GM19328 (cell line): ENCODE data around the gene TNP1.

Experiments
- ATAC-seq: cut with Tn5 transposase; IDR thresholded peaks from one replicate; pipeline ENCODE4 v1.9.1; 2021; ENCODE audit warnings: mild to moderate bottlenecking, moderate library complexity; ENCODE audit not compliant: unreplicated experiment

The TNP1 gene

GRCh38 chr2:216859944-216860343 is at the start of gene TNP1:
TSS of gene TNP1 (minus strand) at chr2:216860064. CDS start at chr2:216860034, 30 bp downstream.
- no peak for ATAC-seq

- no peak for ATAC-seq
Measured at GRCh38 chr2:216908300-216908699, 48.4 kb upstream of the TNP1 start.

GRCh38 chr2:216905649-216906329 is 45.9 kb upstream of the TNP1 start:
- no peak for ATAC-seq

- no peak for ATAC-seq
Measured at GRCh38 chr2:216904974-216905373, 45.1 kb upstream of the TNP1 start.

GRCh38 chr2:216904554-216904953 is 44.7 kb upstream of the TNP1 start:
- ATAC-seq = no peak

GRCh38 chr2:216903470-216903869 is 43.6 kb upstream of the TNP1 start:
- no peak for ATAC-seq

- no peak for ATAC-seq
Measured at GRCh38 chr2:216901273-216901672, 41.4 kb upstream of the TNP1 start.

- ATAC-seq = no peak
Measured at GRCh38 chr2:216900406-216900805, 40.5 kb upstream of the TNP1 start.

GRCh38 chr2:216897561-216898203 is 37.8 kb upstream of the TNP1 start:
- no peak for ATAC-seq

GRCh38 chr2:216890138-216890537 is 30.3 kb upstream of the TNP1 start:
- ATAC-seq = no peak

- no peak for ATAC-seq
Measured at GRCh38 chr2:216888887-216889622, 29.2 kb upstream of the TNP1 start.

GRCh38 chr2:216888081-216888480 is 28.2 kb upstream of the TNP1 start:
- ATAC-seq = no peak

- no peak for ATAC-seq
Measured at GRCh38 chr2:216887138-216887537, 27.3 kb upstream of the TNP1 start.

- no peak for ATAC-seq
Measured at GRCh38 chr2:216885117-216885553, 25.3 kb upstream of the TNP1 start.

GRCh38 chr2:216884347-216884746 is 24.5 kb upstream of the TNP1 start:
- no peak for ATAC-seq

- no peak for ATAC-seq
Measured at GRCh38 chr2:216882876-216883275, 23.0 kb upstream of the TNP1 start.

- no peak for ATAC-seq
Measured at GRCh38 chr2:216881411-216881810, 21.5 kb upstream of the TNP1 start.

GRCh38 chr2:216880509-216881184 is 20.8 kb upstream of the TNP1 start:
- no peak for ATAC-seq

- no peak for ATAC-seq
Measured at GRCh38 chr2:216879727-216880508, 20.1 kb upstream of the TNP1 start.

GRCh38 chr2:216878072-216878471 is 18.2 kb upstream of the TNP1 start:
- no peak for ATAC-seq

GRCh38 chr2:216877085-216877484 is 17.2 kb upstream of the TNP1 start:
- no peak for ATAC-seq
